ENCODE data around the gene OR2H2. TPM values are rescaled to one million over a fixed set of nuclear protein-coding genes. Genes with fewer than 3 reads are reported as not detected.
A peak's percentile ranks its signal among the peaks of the same experiment; 100 is the strongest.

The OR2H2 gene
- total and polyA plus RNA-seq, 7 donors = not detected

- Histone ChIP-seq H3K4me1 (peaks cover 0 to 8% (median 5%) of the 10 kb centered on the region in 4 donors), H3K4me3 (no peak overlapping the region), H3K27me3 (peaks cover 0 to 6% (median 0%) of the 10 kb centered on the region in 3 donors), H3K9me3 (no peaks in the 10 kb centered on the region), H3K27ac (no peak overlapping the region), H3K36me3 (no peaks in the 10 kb centered on the region)
- no peak for DNase-seq
- TF ChIP-seq POLR2A (IDR thresholded peaks at IDR 0.05) (no peak), CTCF (IDR thresholded peaks at IDR 0.05) (peak; percentile 65 to 94 (median 78))
- intact Hi-C loops (cut with DNase I) = loop anchor here (5.0 kb wide), 1 partner anchor 902 kb away; no protein-coding TSS in a partner anchor
- 2 to 9% methylated on average over 3 of the region's 3 CpGs for WGBS, 2 donors
These were observed 4.6 kb downstream of the OR2H2 start for GRCh38 chr6:29589423-29590048.

- Histone ChIP-seq H3K4me3 (no peak overlapping the region), H3K9me3 (no peaks in the 10 kb centered on the region), H3K36me3 (no peaks in the 10 kb centered on the region), H3K4me1 (peaks cover 0 to 8% (median 5%) of the 10 kb centered on the region in 4 donors), H3K27ac (no peak overlapping the region), H3K27me3 (peaks cover 0 to 4% (median 0%) of the 10 kb centered on the region in 3 donors)
- DNase-seq = no peak
- 75 to 87% methylated on average over 4 of the region's 4 CpGs for WGBS, 2 donors
- intact Hi-C loops (cut with DNase I) = no loop called here
- TF ChIP-seq POLR2AphosphoS5 (IDR thresholded peaks at IDR 0.05) (no peak), EP300 (IDR thresholded peaks at IDR 0.05) (no peak), POLR2A (IDR thresholded peaks at IDR 0.05) (no peak), CTCF (IDR thresholded peaks at IDR 0.05) (no peak)
These were observed 5.4 kb downstream of the OR2H2 start for GRCh38 chr6:29590218-29590808.

GRCh38 chr6:29591677-29592076 lies 6.8 kb downstream of the OR2H2 start:
- no peak overlapping the region for H3K4me3 ChIP-seq
- 84 to 87% methylated on average over 2 of the region's 2 CpGs for WGBS, 2 donors

GRCh38 chr6:29593199-29593855 lies 8.4 kb downstream of the OR2H2 start:
- DNase-seq = no peak
- 17 to 32% methylated on average over 4 of the region's 4 CpGs for WGBS, 2 donors
- Histone ChIP-seq H3K4me1 (peaks cover 0 to 8% (median 5%) of the 10 kb centered on the region in 4 donors), H3K27ac (no peak overlapping the region), H3K9me3 (no peaks in the 10 kb centered on the region), H3K4me3 (no peak overlapping the region), H3K27me3 (peaks cover 0 to 4% (median 0%) of the 10 kb centered on the region in 3 donors), H3K36me3 (no peaks in the 10 kb centered on the region)
- TF ChIP-seq CTCF (IDR thresholded peaks at IDR 0.05) (no peak), EP300 (IDR thresholded peaks at IDR 0.05) (no peak)
- intact Hi-C loops (cut with DNase I) = no loop called here

More at GRCh38 chr6:29591677-29592076, 6.8 kb downstream of the OR2H2 start:
- H3K27ac ChIP-seq = no peak overlapping the region
- intact Hi-C loops (cut with DNase I) = no loop called here
- no peaks in the 10 kb centered on the region for H3K9me3 ChIP-seq
- no peaks in the 10 kb centered on the region for H3K36me3 ChIP-seq
- DNase-seq = no peak
- no peak for TF ChIP-seq EP300 (IDR thresholded peaks at IDR 0.05)
- no peak for TF ChIP-seq POLR2A (IDR thresholded peaks at IDR 0.05)
- TF ChIP-seq POLR2AphosphoS5 (IDR thresholded peaks at IDR 0.05) = no peak
- TF ChIP-seq CTCF (IDR thresholded peaks at IDR 0.05) = no peak
- H3K27me3 ChIP-seq = peaks cover 0 to 4% (median 0%) of the 10 kb centered on the region in 3 donors
- peaks cover 0 to 8% (median 5%) of the 10 kb centered on the region in 4 donors for H3K4me1 ChIP-seq
